ENCODE measurements around the gene BRD3. TPM values are rescaled to one million over a fixed set of nuclear protein-coding genes. Genes with fewer than 3 reads are reported as not detected.
A peak's percentile ranks its signal among the peaks of the same experiment; 100 is the strongest.

Gene BRD3
- total RNA-seq, 1 donor from 2014 or later: 4.5 TPM

- Histone ChIP-seq H3K27me3 (ENCODE audit: control insufficient read depth, insufficient read depth, low read length) (peaks cover 11% of the 10 kb centered on the region), H3K4me3 (ENCODE audit: low read depth, low read length) (peak overlapping the region; percentile 62), H3K36me3 (ENCODE audit: control insufficient read depth, insufficient read depth, low read length) (peaks cover 3% of the 10 kb centered on the region)
- DNase-seq (ENCODE audit: low read depth): no peak
- FAIRE-seq: no peak
- no peak for TF ChIP-seq CTCF (IDR thresholded peaks at IDR 0.05; ENCODE audit: insufficient read depth, low read length, severe bottlenecking)
These were observed 1.1 kb upstream of the BRD3 start for GRCh38 chr9:134068744-134069479.

- peaks cover 11% of the 10 kb centered on the region for H3K27me3 ChIP-seq (ENCODE audit: control insufficient read depth, insufficient read depth, low read length)
- DNase-seq (ENCODE audit: low read depth) (no peak), FAIRE-seq (no peak)
- peak overlapping the region; percentile 65 for H3K4me3 ChIP-seq (ENCODE audit: low read depth, low read length)
- H3K36me3 ChIP-seq (ENCODE audit: control insufficient read depth, insufficient read depth, low read length): peaks cover 3% of the 10 kb centered on the region
- TF ChIP-seq CTCF (IDR thresholded peaks at IDR 0.05; ENCODE audit: insufficient read depth, low read length, severe bottlenecking): no peak
These were observed 644 bp downstream of the BRD3 start for GRCh38 chr9:134066913-134067851.

- FAIRE-seq: no peak
- H3K4me3 ChIP-seq (ENCODE audit: low read depth, low read length): peak overlapping the region; percentile 65
- H3K36me3 ChIP-seq (ENCODE audit: control insufficient read depth, insufficient read depth, low read length): peaks cover 3% of the 10 kb centered on the region
- H3K27me3 ChIP-seq (ENCODE audit: control insufficient read depth, insufficient read depth, low read length): peaks cover 11% of the 10 kb centered on the region
- no peak for TF ChIP-seq CTCF (IDR thresholded peaks at IDR 0.05; ENCODE audit: insufficient read depth, low read length, severe bottlenecking)
- no peak for DNase-seq (ENCODE audit: low read depth)
These were observed 1.3 kb downstream of the BRD3 start for GRCh38 chr9:134066526-134066912.

DNA sequence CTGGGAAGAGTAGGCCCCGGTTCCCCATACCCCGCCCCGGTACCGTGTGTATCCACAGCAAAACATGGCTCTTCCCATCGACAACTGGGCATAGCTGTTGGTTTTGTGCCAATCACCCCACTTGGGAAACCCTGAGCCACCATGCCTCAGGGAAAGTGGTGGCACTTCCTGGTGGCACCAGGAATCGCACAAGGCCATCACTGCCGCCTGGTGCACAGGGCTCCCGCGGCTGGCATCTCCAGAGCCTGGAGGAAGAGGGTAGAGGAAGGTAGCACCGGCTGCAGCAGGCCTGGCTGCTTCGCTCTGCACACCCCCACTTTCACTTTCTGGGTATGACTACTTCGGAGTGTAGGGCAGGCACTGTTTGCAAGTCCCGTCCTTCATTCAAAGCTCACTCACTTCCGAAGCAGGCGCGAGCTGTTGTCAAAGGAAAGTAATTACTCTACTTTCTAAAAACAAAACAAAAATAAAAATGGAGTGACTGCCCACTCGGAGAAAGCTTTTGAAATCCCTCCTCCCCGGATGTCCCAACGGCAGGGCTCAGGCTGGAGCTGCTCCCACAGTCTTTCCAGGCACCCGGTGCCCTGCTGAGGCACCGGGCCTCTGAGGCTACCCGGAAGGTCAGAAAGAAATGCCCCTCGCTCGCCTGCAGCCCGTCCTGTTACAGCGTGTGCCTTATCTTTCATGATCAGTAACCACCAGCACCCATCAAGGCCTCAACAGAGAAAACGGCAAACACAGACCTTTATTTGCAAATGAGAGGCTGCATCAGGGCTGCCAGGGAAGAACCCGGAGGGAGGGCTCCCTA is 2.0 kb downstream of the BRD3 start:
- DNase-seq (ENCODE audit: low read depth): peak; percentile 58
- peaks cover 3% of the 10 kb centered on the region for H3K36me3 ChIP-seq (ENCODE audit: control insufficient read depth, insufficient read depth, low read length)
- FAIRE-seq: no peak
- H3K4me3 ChIP-seq (ENCODE audit: low read depth, low read length): peak overlapping the region; percentile 65
- H3K27me3 ChIP-seq (ENCODE audit: control insufficient read depth, insufficient read depth, low read length): peaks cover 8% of the 10 kb centered on the region
- TF ChIP-seq CTCF (IDR thresholded peaks at IDR 0.05; ENCODE audit: insufficient read depth, low read length, severe bottlenecking): no peak

DNA sequence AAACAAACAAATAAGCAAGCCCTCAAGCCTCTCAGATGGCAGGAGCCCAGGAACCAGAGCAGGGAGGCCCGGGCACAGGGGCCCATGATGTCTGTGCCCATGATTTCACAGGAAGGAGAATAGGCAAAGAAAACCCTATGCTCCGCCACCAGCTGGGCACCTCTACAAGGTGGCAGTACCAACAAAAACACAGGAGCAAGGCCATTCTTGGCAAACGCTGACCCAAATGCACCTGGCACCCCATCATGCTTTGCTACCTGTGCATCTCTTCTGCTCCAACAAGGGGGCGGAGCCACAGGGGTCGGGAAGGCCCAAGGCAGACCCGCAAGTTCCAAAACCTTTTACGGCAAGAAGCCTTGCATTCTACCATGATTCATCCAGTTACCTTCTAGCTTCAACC is 3.1 kb downstream of the BRD3 start:
- DNase-seq (ENCODE audit: low read depth) (no peak), FAIRE-seq (no peak)
- no peak overlapping the region for H3K4me3 ChIP-seq (ENCODE audit: low read depth, low read length)
- H3K36me3 ChIP-seq (ENCODE audit: control insufficient read depth, insufficient read depth, low read length): peaks cover 3% of the 10 kb centered on the region
- peaks cover 4% of the 10 kb centered on the region for H3K27me3 ChIP-seq (ENCODE audit: control insufficient read depth, insufficient read depth, low read length)
- no peak for TF ChIP-seq CTCF (IDR thresholded peaks at IDR 0.05; ENCODE audit: insufficient read depth, low read length, severe bottlenecking)

All from bronchial epithelial cell (primary cell).